WTC11 (cell line): ENCODE data around the gene PLAAT3.

Experiments used
- FOXJ3 ChIP-seq: sonication (generic); formaldehyde crosslinking; IDR thresholded peaks from 2 replicates; pipeline ENCODE4 v1.9.0; 2021; ENCODE audit warnings: missing genetic modification reagents, mild to moderate bottlenecking, borderline replicate concordance
- ZNF232 ChIP-seq: sonication (generic); formaldehyde crosslinking; IDR thresholded peaks from 2 replicates; pipeline ENCODE4 v1.8.0; 2022; ENCODE audit warnings: mild to moderate bottlenecking, missing genetic modification reagents
- TF ChIP-seq, protein P1 (sequence below): fragments of 250-450 bp; sonication (Bioruptor Pico); IDR thresholded peaks from 2 replicates; pipeline ENCODE4 v1.9.0; 2021; ENCODE audit warnings: mild to moderate bottlenecking
- TF ChIP-seq, protein P2 (sequence below): sonication (generic); formaldehyde crosslinking; IDR thresholded peaks from 2 replicates; pipeline ENCODE4 v1.8.0; 2022; ENCODE audit warnings: mild to moderate bottlenecking, missing genetic modification reagents
- TF ChIP-seq, protein P3 (sequence below): fragments of 200-600 bp; IDR thresholded peaks from 2 replicates; pipeline ENCODE4 v1.8.0; 2022; ENCODE audit warnings: antibody characterized with exemption
- TF ChIP-seq, protein P4 (sequence below): sonication (generic); formaldehyde crosslinking; IDR thresholded peaks from 2 replicates; pipeline ENCODE4 v1.8.1; 2023; ENCODE audit warnings: mild to moderate bottlenecking, moderate library complexity, missing genetic modification reagents

DNA sequence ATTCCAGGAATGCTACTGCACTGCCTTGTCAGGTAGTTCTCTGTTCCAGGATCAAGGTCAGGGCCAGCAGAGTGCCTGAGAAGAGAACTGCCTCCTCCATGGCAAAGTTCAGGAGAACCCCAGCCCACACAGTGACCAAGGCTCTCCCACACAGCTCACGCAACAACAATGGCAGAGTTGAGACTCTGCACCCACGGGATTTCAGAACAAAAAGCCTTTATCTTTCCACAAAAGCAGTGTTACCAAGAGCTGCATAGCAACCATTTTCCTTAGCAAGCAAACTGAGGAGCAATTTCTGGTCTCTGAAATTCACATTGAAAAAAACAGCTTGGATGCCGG is 11.1 kb downstream of the PLAAT3 start:
- TF ChIP-seq ZNF232 (CRISPR knock-in tag) = no peak
- no peak for TF ChIP-seq FOXJ3 (CRISPR knock-in tag)
- TF ChIP-seq, protein P1, sequence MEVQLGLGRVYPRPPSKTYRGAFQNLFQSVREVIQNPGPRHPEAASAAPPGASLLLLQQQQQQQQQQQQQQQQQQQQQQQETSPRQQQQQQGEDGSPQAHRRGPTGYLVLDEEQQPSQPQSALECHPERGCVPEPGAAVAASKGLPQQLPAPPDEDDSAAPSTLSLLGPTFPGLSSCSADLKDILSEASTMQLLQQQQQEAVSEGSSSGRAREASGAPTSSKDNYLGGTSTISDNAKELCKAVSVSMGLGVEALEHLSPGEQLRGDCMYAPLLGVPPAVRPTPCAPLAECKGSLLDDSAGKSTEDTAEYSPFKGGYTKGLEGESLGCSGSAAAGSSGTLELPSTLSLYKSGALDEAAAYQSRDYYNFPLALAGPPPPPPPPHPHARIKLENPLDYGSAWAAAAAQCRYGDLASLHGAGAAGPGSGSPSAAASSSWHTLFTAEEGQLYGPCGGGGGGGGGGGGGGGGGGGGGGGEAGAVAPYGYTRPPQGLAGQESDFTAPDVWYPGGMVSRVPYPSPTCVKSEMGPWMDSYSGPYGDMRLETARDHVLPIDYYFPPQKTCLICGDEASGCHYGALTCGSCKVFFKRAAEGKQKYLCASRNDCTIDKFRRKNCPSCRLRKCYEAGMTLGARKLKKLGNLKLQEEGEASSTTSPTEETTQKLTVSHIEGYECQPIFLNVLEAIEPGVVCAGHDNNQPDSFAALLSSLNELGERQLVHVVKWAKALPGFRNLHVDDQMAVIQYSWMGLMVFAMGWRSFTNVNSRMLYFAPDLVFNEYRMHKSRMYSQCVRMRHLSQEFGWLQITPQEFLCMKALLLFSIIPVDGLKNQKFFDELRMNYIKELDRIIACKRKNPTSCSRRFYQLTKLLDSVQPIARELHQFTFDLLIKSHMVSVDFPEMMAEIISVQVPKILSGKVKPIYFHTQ (CRISPR knock-in tag) = no peak
- TF ChIP-seq, protein P2, sequence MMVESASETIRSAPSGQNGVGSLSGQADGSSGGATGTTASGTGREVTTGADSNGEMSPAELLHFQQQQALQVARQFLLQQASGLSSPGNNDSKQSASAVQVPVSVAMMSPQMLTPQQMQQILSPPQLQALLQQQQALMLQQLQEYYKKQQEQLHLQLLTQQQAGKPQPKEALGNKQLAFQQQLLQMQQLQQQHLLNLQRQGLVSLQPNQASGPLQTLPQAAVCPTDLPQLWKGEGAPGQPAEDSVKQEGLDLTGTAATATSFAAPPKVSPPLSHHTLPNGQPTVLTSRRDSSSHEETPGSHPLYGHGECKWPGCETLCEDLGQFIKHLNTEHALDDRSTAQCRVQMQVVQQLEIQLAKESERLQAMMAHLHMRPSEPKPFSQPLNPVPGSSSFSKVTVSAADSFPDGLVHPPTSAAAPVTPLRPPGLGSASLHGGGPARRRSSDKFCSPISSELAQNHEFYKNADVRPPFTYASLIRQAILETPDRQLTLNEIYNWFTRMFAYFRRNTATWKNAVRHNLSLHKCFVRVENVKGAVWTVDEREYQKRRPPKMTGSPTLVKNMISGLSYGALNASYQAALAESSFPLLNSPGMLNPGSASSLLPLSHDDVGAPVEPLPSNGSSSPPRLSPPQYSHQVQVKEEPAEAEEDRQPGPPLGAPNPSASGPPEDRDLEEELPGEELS = no peak
- TF ChIP-seq, protein P3, sequence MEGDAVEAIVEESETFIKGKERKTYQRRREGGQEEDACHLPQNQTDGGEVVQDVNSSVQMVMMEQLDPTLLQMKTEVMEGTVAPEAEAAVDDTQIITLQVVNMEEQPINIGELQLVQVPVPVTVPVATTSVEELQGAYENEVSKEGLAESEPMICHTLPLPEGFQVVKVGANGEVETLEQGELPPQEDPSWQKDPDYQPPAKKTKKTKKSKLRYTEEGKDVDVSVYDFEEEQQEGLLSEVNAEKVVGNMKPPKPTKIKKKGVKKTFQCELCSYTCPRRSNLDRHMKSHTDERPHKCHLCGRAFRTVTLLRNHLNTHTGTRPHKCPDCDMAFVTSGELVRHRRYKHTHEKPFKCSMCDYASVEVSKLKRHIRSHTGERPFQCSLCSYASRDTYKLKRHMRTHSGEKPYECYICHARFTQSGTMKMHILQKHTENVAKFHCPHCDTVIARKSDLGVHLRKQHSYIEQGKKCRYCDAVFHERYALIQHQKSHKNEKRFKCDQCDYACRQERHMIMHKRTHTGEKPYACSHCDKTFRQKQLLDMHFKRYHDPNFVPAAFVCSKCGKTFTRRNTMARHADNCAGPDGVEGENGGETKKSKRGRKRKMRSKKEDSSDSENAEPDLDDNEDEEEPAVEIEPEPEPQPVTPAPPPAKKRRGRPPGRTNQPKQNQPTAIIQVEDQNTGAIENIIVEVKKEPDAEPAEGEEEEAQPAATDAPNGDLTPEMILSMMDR = no peak
- TF ChIP-seq, protein P4, sequence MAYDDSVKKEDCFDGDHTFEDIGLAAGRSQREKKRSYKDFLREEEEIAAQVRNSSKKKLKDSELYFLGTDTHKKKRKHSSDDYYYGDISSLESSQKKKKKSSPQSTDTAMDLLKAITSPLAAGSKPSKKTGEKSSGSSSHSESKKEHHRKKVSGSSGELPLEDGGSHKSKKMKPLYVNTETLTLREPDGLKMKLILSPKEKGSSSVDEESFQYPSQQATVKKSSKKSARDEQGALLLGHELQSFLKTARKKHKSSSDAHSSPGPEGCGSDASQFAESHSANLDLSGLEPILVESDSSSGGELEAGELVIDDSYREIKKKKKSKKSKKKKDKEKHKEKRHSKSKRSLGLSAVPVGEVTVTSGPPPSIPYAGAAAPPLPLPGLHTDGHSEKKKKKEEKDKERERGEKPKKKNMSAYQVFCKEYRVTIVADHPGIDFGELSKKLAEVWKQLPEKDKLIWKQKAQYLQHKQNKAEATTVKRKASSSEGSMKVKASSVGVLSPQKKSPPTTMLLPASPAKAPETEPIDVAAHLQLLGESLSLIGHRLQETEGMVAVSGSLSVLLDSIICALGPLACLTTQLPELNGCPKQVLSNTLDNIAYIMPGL = no peak
